ENCODE results near the gene NOX3. TPM values are rescaled to one million over a fixed set of nuclear protein-coding genes. Genes with fewer than 3 reads are reported as not detected.
A peak's percentile ranks its signal among the peaks of the same experiment; 100 is the strongest.

Gene NOX3
- total and polyA plus RNA-seq, 8 donors = not detected

- intact Hi-C loops (cut with DNase I; ENCODE audit: low total_unique reads) = no loop called here
- TF ChIP-seq CTCF (IDR thresholded peaks at IDR 0.05) (no peak), EP300 (IDR thresholded peaks at IDR 0.05) (no peak), POLR2AphosphoS5 (IDR thresholded peaks at IDR 0.05) (no peak), POLR2A (IDR thresholded peaks at IDR 0.05) (no peak)
- DNase-seq = peak in 1 of 2 donors; percentile 74
- Histone ChIP-seq H3K4me3 (peak overlapping the region in 1 of 4 donors; percentile 7), H3K27me3 (no peaks in the 10 kb centered on the region), H3K36me3 (no peaks in the 10 kb centered on the region), H3K9me3 (no peaks in the 10 kb centered on the region), H3K27ac (peak overlapping the region in 2 of 5 donors; percentile 16 to 41), H3K4me1 (peaks cover 0 to 23% (median 12%) of the 10 kb centered on the region in 4 donors)
- 35 to 52% (median 40%) methylated on average over 9 of the region's 9 CpGs for WGBS, 5 donors
Observed at GRCh38 chr6:155418017-155418761, 37.5 kb downstream of the NOX3 start.

GRCh38 chr6:155417454-155417853 is 38.2 kb downstream of the NOX3 start:
- DNase-seq = peak in 1 of 2 donors; percentile 16
- no peak overlapping the region for H3K4me3 ChIP-seq
- no peaks in the 10 kb centered on the region for H3K27me3 ChIP-seq
- H3K4me1 ChIP-seq = peaks cover 0 to 23% (median 12%) of the 10 kb centered on the region in 4 donors
- no peaks in the 10 kb centered on the region for H3K36me3 ChIP-seq
- H3K27ac ChIP-seq = no peak overlapping the region
- WGBS, 5 donors = 57 to 67% (median 64%) methylated on average over 3 of the region's 3 CpGs
- TF ChIP-seq CTCF (IDR thresholded peaks at IDR 0.05) (no peak), POLR2A (IDR thresholded peaks at IDR 0.05) (no peak), EP300 (IDR thresholded peaks at IDR 0.05) (no peak), POLR2AphosphoS5 (IDR thresholded peaks at IDR 0.05) (no peak)
- intact Hi-C loops (cut with DNase I; ENCODE audit: low total_unique reads) = no loop called here
- no peaks in the 10 kb centered on the region for H3K9me3 ChIP-seq

GRCh38 chr6:155415953-155416352 is 39.7 kb downstream of the NOX3 start:
- Histone ChIP-seq H3K9me3 (no peaks in the 10 kb centered on the region), H3K27ac (no peak overlapping the region), H3K4me1 (peaks cover 0 to 23% (median 12%) of the 10 kb centered on the region in 4 donors), H3K27me3 (no peaks in the 10 kb centered on the region), H3K36me3 (no peaks in the 10 kb centered on the region), H3K4me3 (no peak overlapping the region)
- intact Hi-C loops (cut with DNase I; ENCODE audit: low total_unique reads) = no loop called here
- 89 to 94% (median 92%) methylated on average over 4 of the region's 4 CpGs for WGBS, 5 donors
- no peak for DNase-seq
- no peak for TF ChIP-seq CTCF (IDR thresholded peaks at IDR 0.05)

GRCh38 chr6:155414049-155414448 is 41.6 kb downstream of the NOX3 start:
- no peaks in the 10 kb centered on the region for H3K36me3 ChIP-seq
- H3K4me3 ChIP-seq = no peak overlapping the region
- H3K27ac ChIP-seq = no peak overlapping the region
- no peaks in the 10 kb centered on the region for H3K27me3 ChIP-seq
- TF ChIP-seq CTCF (IDR thresholded peaks at IDR 0.05) = no peak
- no peak for TF ChIP-seq POLR2AphosphoS5 (IDR thresholded peaks at IDR 0.05)
- TF ChIP-seq EP300 (IDR thresholded peaks at IDR 0.05) = no peak
- TF ChIP-seq POLR2A (IDR thresholded peaks at IDR 0.05) = no peak
- WGBS, 5 donors = 58 to 84% (median 63%) methylated on average over 3 of the region's 3 CpGs
- intact Hi-C loops (cut with DNase I; ENCODE audit: low total_unique reads) = no loop called here
- peaks cover 0 to 19% (median 12%) of the 10 kb centered on the region in 4 donors for H3K4me1 ChIP-seq
- peak in 1 of 2 donors; percentile 12 for DNase-seq
- no peaks in the 10 kb centered on the region for H3K9me3 ChIP-seq
